Fibroblast of lung (primary cell): ENCODE measurements around the gene CHPF2. TPM values are rescaled to one million over a fixed set of nuclear protein-coding genes. Genes with fewer than 3 reads are reported as not detected.
A peak's percentile ranks its signal among the peaks of the same experiment; 100 is the strongest.

Experiments
- DNase-seq, 2 donors: peaks; one replicate each; pipeline versions ENCODE4 v3.0.0 to v3.0.0-alpha.2; 2010; ENCODE audit warnings: low read depth in 2 of 2
- H2AFZ ChIP-seq: 2 replicates; pipeline ENCODE4 v1.5.1; 2012; ENCODE audit warnings: low read length, control low read depth, inconsistent platforms
- H3K27ac ChIP-seq: 2 replicates; pipeline ENCODE4 v1.5.1; 2011; ENCODE audit warnings: low read length, control low read depth; ENCODE audit not compliant: insufficient read depth
- H3K27me3 ChIP-seq: 2 replicates; pipeline ENCODE4 v1.5.1; 2011; ENCODE audit warnings: mild to moderate bottlenecking, low read length; ENCODE audit not compliant: control insufficient read depth, insufficient read depth
- H3K36me3 ChIP-seq: 2 replicates; pipeline ENCODE4 v1.5.1; 2011; ENCODE audit warnings: low read length; ENCODE audit not compliant: control insufficient read depth, insufficient read depth
- H3K4me1 ChIP-seq: 2 replicates; pipeline ENCODE4 v1.5.1; 2011; ENCODE audit warnings: low read length; ENCODE audit not compliant: control insufficient read depth, insufficient read depth; ENCODE audit errors: extremely low read depth
- H3K4me2 ChIP-seq: 2 replicates; pipeline ENCODE4 v1.5.1; 2011; ENCODE audit warnings: low read length, control low read depth; ENCODE audit not compliant: insufficient read depth; ENCODE audit errors: extremely low read depth
- H3K4me3 ChIP-seq, 4 experiments: fragments of 200-600 bp in 1 of 4; sonication (generic) in 1 of 4; replicated peaks in 1 of 4; 2 replicates each; pipeline ENCODE4 v1.5.1; 2011 to 2016; ENCODE audit warnings: low read length in 4 of 4, low read depth in 3 of 4, mild to moderate bottlenecking in 3 of 4, control low read depth in 2 of 4, inconsistent platforms in 1 of 4, mixed read lengths in 1 of 4; ENCODE audit not compliant: insufficient read depth in 1 of 4; ENCODE audit errors: control extremely low read depth in 1 of 4
- H3K79me2 ChIP-seq: 2 replicates; pipeline ENCODE4 v1.5.1; 2012; ENCODE audit warnings: mild to moderate bottlenecking, low read length, inconsistent platforms; ENCODE audit not compliant: control insufficient read depth, insufficient read depth
- H3K9ac ChIP-seq: 2 replicates; pipeline ENCODE4 v1.5.1; 2011; ENCODE audit warnings: mild to moderate bottlenecking, low read length, control low read depth; ENCODE audit not compliant: insufficient read depth
- H3K9me3 ChIP-seq: 2 replicates; pipeline ENCODE4 v1.5.1; 2012; ENCODE audit warnings: low read depth, low read length; ENCODE audit not compliant: control insufficient read depth, insufficient read depth
- H4K20me1 ChIP-seq: 2 replicates; pipeline ENCODE4 v1.5.1; 2011; ENCODE audit warnings: low read length; ENCODE audit not compliant: control insufficient read depth, insufficient read depth; ENCODE audit errors: extremely low read depth
- EZH2 ChIP-seq: IDR thresholded peaks from 2 replicates; pipeline ENCODE4 v1.5.1; 2012; ENCODE audit warnings: low read length, control low read depth, mild to moderate bottlenecking; ENCODE audit errors: missing control alignments
- polyA plus RNA-seq, 2 donors: library from polyadenylated mRNA; depleted of rRNA in 1 of 2; stranded (reverse) in 1 of 2; unstranded in 1 of 2; fragments of >200 nt; gene quantifications; 2 replicates each; pipeline ENCODE4 v1.2.1, GENCODE V29; 2011 to 2012; ENCODE audit warnings: missing spikeins in 1 of 2
- total RNA-seq: library from RNA; depleted of rRNA; stranded (reverse); fragments of >200 nt; gene quantifications from 2 replicates; pipeline ENCODE4 v1.2.1, GENCODE V29; 2014
- TF ChIP-seq, protein P1 (sequence below), 2 donors: IDR thresholded peaks in 1 of 2; conservative IDR thresholded peaks in 1 of 2; 1 replicate in 1 of 2; 2 replicates in 1 of 2; pipeline ENCODE4 v1.5.1; 2011 to 2012; ENCODE audit warnings: low read length in 2 of 2, control low read depth in 1 of 2, inconsistent platforms in 1 of 2, low read depth in 1 of 2, mild to moderate bottlenecking in 1 of 2

CHPF2 gene
- total and polyA plus RNA-seq, 2 donors (not counting 1 experiment from before 2014, with no cell fraction given), result 42.5 to 46.7 TPM

GRCh38 chr7:151242159-151243044 is 10.1 kb downstream of the CHPF2 start:
- Histone ChIP-seq H3K27ac (no peak overlapping the region), H3K36me3 (peaks cover 28% of the 10 kb centered on the region), H2AFZ (no peak overlapping the region), H3K9me3 (no peaks in the 10 kb centered on the region), H3K4me1 (peaks cover 21% of the 10 kb centered on the region), H3K4me3 (no peak overlapping the region), H4K20me1 (no peaks in the 10 kb centered on the region), H3K27me3 (no peaks in the 10 kb centered on the region), H3K9ac (no peak overlapping the region), H3K4me2 (no peak overlapping the region), H3K79me2 (peaks cover 12% of the 10 kb centered on the region)
- no peak for DNase-seq
- TF ChIP-seq, protein P1, sequence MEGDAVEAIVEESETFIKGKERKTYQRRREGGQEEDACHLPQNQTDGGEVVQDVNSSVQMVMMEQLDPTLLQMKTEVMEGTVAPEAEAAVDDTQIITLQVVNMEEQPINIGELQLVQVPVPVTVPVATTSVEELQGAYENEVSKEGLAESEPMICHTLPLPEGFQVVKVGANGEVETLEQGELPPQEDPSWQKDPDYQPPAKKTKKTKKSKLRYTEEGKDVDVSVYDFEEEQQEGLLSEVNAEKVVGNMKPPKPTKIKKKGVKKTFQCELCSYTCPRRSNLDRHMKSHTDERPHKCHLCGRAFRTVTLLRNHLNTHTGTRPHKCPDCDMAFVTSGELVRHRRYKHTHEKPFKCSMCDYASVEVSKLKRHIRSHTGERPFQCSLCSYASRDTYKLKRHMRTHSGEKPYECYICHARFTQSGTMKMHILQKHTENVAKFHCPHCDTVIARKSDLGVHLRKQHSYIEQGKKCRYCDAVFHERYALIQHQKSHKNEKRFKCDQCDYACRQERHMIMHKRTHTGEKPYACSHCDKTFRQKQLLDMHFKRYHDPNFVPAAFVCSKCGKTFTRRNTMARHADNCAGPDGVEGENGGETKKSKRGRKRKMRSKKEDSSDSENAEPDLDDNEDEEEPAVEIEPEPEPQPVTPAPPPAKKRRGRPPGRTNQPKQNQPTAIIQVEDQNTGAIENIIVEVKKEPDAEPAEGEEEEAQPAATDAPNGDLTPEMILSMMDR (conservative IDR thresholded peaks at IDR 0.05 in 1 of 2, IDR thresholded peaks at IDR 0.05 in 1 of 2; ENCODE audit: low read depth in 1 of 2, low read length in 2 of 2), result no peak
- TF ChIP-seq EZH2, result no peak

GRCh38 chr7:151243045-151243349 is 10.7 kb downstream of the CHPF2 start:
- peak overlapping the region; percentile 8 for H3K27ac ChIP-seq
- H3K36me3 ChIP-seq, result peaks cover 22% of the 10 kb centered on the region
- H4K20me1 ChIP-seq, result no peaks in the 10 kb centered on the region
- no peak overlapping the region for H2AFZ ChIP-seq
- peaks cover 24% of the 10 kb centered on the region for H3K4me1 ChIP-seq
- DNase-seq, result no peak
- no peaks in the 10 kb centered on the region for H3K9me3 ChIP-seq
- H3K4me3 ChIP-seq, result no peak overlapping the region
- no peak overlapping the region for H3K9ac ChIP-seq
- TF ChIP-seq, protein P1 (conservative IDR thresholded peaks at IDR 0.05 in 1 of 2, IDR thresholded peaks at IDR 0.05 in 1 of 2; ENCODE audit: low read depth in 1 of 2, low read length in 2 of 2), result no peak
- no peak for TF ChIP-seq EZH2
- peaks cover 11% of the 10 kb centered on the region for H3K79me2 ChIP-seq
- no peaks in the 10 kb centered on the region for H3K27me3 ChIP-seq
- H3K4me2 ChIP-seq, result no peak overlapping the region

GRCh38 chr7:151243408-151244195 is 11.3 kb downstream of the CHPF2 start:
- no peaks in the 10 kb centered on the region for H3K27me3 ChIP-seq
- H3K4me1 ChIP-seq, result peaks cover 24% of the 10 kb centered on the region
- TF ChIP-seq, protein P1 (conservative IDR thresholded peaks at IDR 0.05 in 1 of 2, IDR thresholded peaks at IDR 0.05 in 1 of 2; ENCODE audit: low read depth in 1 of 2, low read length in 2 of 2), result no peak
- no peak for TF ChIP-seq EZH2
- H3K4me3 ChIP-seq, result no peak overlapping the region
- peaks cover 11% of the 10 kb centered on the region for H3K79me2 ChIP-seq
- H3K9ac ChIP-seq, result no peak overlapping the region
- H4K20me1 ChIP-seq, result no peaks in the 10 kb centered on the region
- peaks cover 19% of the 10 kb centered on the region for H3K36me3 ChIP-seq
- H3K9me3 ChIP-seq, result no peaks in the 10 kb centered on the region
- DNase-seq, result no peak
- H3K27ac ChIP-seq, result peak overlapping the region; percentile 8
- H3K4me2 ChIP-seq, result no peak overlapping the region
- H2AFZ ChIP-seq, result no peak overlapping the region
